Natural killer cell treated with Interleukin-12 subunit alpha and Interleukin-12 subunit beta and Interleukin-15 and Interleukin-18, amount 100 ng/mL, for 72 hours (primary cell): ENCODE data around the gene FNDC3B. TPM values are rescaled to one million over a fixed set of nuclear protein-coding genes. Genes with fewer than 3 reads are reported as not detected.

ENCODE experiments used
- ATAC-seq, 2 donors: fragments of 150-1000 bp; cut with Tn5 transposase in 1 of 2; sonication (Bioruptor Pico), chemical (Tn5 transposase) in 1 of 2; 2 replicates each; pipeline ENCODE4 v1.10.0; 2021
- DNase-seq: peaks from one replicate; pipeline ENCODE4 v3.0.0; 2022; ENCODE audit warnings: low spot score
- H3K27ac Mint-ChIP-seq, 2 donors: 1 replicate in 1 of 2; 2 replicates in 1 of 2; pipeline ENCODE4 v1.8.0; 2022; ENCODE audit warnings: mixed read lengths in 2 of 2, mild to moderate bottlenecking in 1 of 2, moderate library complexity in 1 of 2
- H3K27me3 Mint-ChIP-seq, 2 donors: 1 replicate in 1 of 2; 2 replicates in 1 of 2; pipeline ENCODE4 v1.8.0; 2022; ENCODE audit warnings: mixed read lengths in 2 of 2
- H3K36me3 Mint-ChIP-seq: one replicate; pipeline ENCODE4 v1.8.0; 2022; ENCODE audit warnings: mixed read lengths
- H3K4me1 Mint-ChIP-seq, 2 donors: 1 replicate in 1 of 2; 2 replicates in 1 of 2; pipeline ENCODE4 v1.8.0; 2022; ENCODE audit warnings: low read depth in 2 of 2, mixed read lengths in 2 of 2, mild to moderate bottlenecking in 1 of 2
- H3K4me3 Mint-ChIP-seq: one replicate; pipeline ENCODE4 v1.8.0; 2022; ENCODE audit warnings: mixed read lengths
- H3K9me3 Mint-ChIP-seq: 2 replicates; pipeline ENCODE4 v1.8.0; 2022; ENCODE audit warnings: mixed read lengths
- total RNA-seq, 2 donors: library from RNA; stranded (reverse); gene quantifications; one replicate each; pipeline ENCODE4 v1.2.3, GENCODE V29; 2022

The FNDC3B gene
- total RNA-seq, 2 donors from 2014 or later: 149 to 217 TPM

GRCh38 chr3:172293093-172293492 lies 253.7 kb downstream of the FNDC3B start:
- no peak for DNase-seq
- H3K27ac Mint-ChIP-seq: no peak overlapping the region
- no peak overlapping the region for H3K4me3 Mint-ChIP-seq
- peaks cover 35 to 53% of the 10 kb centered on the region in 2 donors for H3K4me1 Mint-ChIP-seq
- no peaks in the 10 kb centered on the region for H3K9me3 Mint-ChIP-seq
- H3K27me3 Mint-ChIP-seq: no peaks in the 10 kb centered on the region
- no peak for ATAC-seq
- peaks cover 31% of the 10 kb centered on the region for H3K36me3 Mint-ChIP-seq

- peaks cover 22 to 41% of the 10 kb centered on the region in 2 donors for H3K4me1 Mint-ChIP-seq
- no peak overlapping the region for H3K4me3 Mint-ChIP-seq
- no peaks in the 10 kb centered on the region for H3K9me3 Mint-ChIP-seq
- H3K27me3 Mint-ChIP-seq: no peaks in the 10 kb centered on the region
- DNase-seq (no peak), ATAC-seq (no peak)
- H3K27ac Mint-ChIP-seq: peak overlapping the region in 1 of 2 donors; percentile 22
- peaks cover 32% of the 10 kb centered on the region for H3K36me3 Mint-ChIP-seq
These were observed 254.9 kb downstream of the FNDC3B start for GRCh38 chr3:172294223-172294806.

- no peak for ATAC-seq
- no peak for DNase-seq
- Mint-ChIP-seq H3K9me3 (no peaks in the 10 kb centered on the region), H3K36me3 (peaks cover 30% of the 10 kb centered on the region), H3K4me3 (no peak overlapping the region), H3K4me1 (peaks cover 15 to 37% of the 10 kb centered on the region in 2 donors), H3K27ac (peak overlapping the region; percentile 3 to 52), H3K27me3 (no peaks in the 10 kb centered on the region)
These were observed 257.0 kb downstream of the FNDC3B start for GRCh38 chr3:172296248-172296974.

DNA sequence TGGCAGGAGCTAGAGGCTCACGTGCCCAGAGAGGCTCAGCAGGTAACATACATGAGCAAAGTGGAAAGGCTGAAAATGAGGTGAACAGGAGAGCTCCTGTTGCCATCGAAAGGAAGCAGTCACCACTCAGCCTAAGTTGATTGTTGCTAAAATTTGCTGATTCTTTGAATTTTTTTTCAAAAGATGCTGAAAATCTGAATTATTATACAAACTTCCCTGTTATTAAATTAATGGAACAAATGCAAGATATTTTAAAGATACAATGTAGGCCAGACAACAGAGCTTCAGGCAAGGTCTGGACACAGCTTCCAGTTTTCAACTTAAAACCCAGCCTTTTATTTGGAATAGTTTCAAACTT lies 257.6 kb downstream of the FNDC3B start:
- Mint-ChIP-seq H3K9me3 (no peaks in the 10 kb centered on the region), H3K4me3 (no peak overlapping the region), H3K27ac (peak overlapping the region in 1 of 2 donors; percentile 52), H3K36me3 (peaks cover 30% of the 10 kb centered on the region), H3K4me1 (peaks cover 15 to 34% of the 10 kb centered on the region in 2 donors), H3K27me3 (no peaks in the 10 kb centered on the region)
- ATAC-seq: no peak
- DNase-seq: no peak

DNA sequence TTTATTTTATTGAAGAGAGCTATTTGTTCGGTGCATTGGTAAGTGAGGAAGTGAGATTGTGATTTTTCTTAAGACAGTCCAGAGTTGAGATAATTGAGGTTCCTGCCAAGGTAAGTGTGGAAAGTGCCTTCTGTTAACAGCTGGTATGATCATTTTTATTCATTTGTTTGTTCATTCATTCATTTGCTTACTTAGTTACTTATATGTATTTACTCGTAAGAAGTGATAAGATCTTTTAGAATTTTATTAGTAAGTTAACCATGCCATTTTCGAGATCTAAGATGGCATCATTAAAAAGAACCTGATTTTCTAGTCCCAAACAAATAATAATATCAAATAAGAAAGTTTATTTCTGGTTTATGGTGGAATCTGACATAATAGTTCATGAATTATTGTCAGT lies 258.9 kb downstream of the FNDC3B start:
- Mint-ChIP-seq H3K27ac (no peak overlapping the region), H3K27me3 (no peaks in the 10 kb centered on the region), H3K36me3 (peaks cover 31% of the 10 kb centered on the region), H3K4me1 (peaks cover 11 to 29% of the 10 kb centered on the region in 2 donors), H3K9me3 (no peaks in the 10 kb centered on the region), H3K4me3 (no peak overlapping the region)
- no peak for DNase-seq
- no peak for ATAC-seq

DNA sequence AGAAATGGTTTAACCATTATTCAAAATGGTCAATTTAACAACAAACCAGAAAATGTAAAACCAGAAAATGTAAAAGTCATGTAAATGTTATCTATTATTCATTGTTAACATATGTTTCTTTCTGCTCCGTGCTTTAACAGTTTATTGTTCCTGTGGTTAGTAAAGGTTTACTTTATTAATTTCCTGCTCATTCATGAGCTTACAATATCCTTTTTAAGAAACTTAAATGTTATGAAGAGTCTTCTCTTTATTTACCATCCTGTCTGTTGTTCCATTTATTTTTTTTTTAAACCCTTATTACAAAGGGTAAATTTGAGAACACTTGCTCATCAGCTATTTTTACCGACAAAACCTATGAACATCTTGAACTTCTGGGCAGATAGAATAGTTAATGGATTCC lies 260.8 kb downstream of the FNDC3B start:
- DNase-seq (no peak), ATAC-seq (no peak)
- Mint-ChIP-seq H3K36me3 (peaks cover 28% of the 10 kb centered on the region), H3K9me3 (no peaks in the 10 kb centered on the region), H3K27ac (no peak overlapping the region), H3K4me1 (peaks cover 5 to 28% of the 10 kb centered on the region in 2 donors), H3K4me3 (no peak overlapping the region), H3K27me3 (no peaks in the 10 kb centered on the region)

DNA sequence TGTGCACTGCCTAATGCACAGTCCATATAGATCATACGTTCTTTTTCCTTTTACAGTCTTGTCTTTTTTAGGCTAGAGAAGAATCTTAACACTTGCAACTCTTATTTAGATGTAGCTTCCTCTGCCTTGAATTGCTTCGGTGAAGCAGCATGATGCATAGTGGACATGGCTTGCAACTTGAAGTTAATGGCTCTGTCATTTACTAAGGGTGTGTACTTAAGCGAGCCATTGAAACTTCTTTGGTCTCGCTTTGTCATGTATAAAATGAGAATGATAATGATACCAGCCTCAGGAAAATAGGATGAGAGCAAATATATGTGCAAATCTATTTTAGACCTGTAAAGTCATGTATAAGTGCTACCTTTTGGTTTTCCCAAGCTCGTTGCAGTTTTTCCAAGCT lies 261.5 kb downstream of the FNDC3B start:
- Mint-ChIP-seq H3K27me3 (no peaks in the 10 kb centered on the region), H3K36me3 (peaks cover 32% of the 10 kb centered on the region), H3K4me1 (peaks cover 5 to 31% of the 10 kb centered on the region in 2 donors), H3K27ac (no peak overlapping the region), H3K4me3 (no peak overlapping the region), H3K9me3 (no peaks in the 10 kb centered on the region)
- ATAC-seq (no peak), DNase-seq (no peak)

GRCh38 chr3:172302203-172302602 lies 262.8 kb downstream of the FNDC3B start:
- Mint-ChIP-seq H3K36me3 (peaks cover 24% of the 10 kb centered on the region), H3K9me3 (no peaks in the 10 kb centered on the region), H3K27ac (peak overlapping the region in 1 of 2 donors; percentile 12), H3K27me3 (no peaks in the 10 kb centered on the region), H3K4me3 (no peak overlapping the region), H3K4me1 (peaks cover 5 to 26% of the 10 kb centered on the region in 2 donors)
- no peak for DNase-seq
- no peak for ATAC-seq

DNA sequence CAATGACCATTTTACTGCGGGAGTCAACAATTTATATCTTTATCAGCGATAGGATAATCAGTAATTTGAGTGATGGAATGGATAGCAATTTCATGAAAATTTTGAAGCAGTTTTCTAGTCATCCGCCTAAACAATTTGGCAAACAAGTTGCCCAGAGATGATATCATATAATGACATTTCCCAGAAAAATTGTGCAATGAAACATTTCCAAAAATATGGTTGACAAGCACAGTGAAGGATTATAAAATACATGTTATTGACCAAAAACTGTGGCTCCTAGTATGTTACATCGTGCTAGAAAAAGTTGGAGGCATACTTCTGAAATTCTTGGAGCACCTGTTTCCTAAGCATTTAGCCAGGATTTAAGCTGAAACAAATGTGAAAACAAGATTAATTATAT lies 263.8 kb downstream of the FNDC3B start:
- Mint-ChIP-seq H3K27me3 (no peaks in the 10 kb centered on the region), H3K27ac (peak overlapping the region in 1 of 2 donors; percentile 12), H3K4me1 (peaks cover 5 to 26% of the 10 kb centered on the region in 2 donors), H3K36me3 (peaks cover 20% of the 10 kb centered on the region), H3K4me3 (no peak overlapping the region), H3K9me3 (no peaks in the 10 kb centered on the region)
- ATAC-seq (no peak), DNase-seq (no peak)

DNA sequence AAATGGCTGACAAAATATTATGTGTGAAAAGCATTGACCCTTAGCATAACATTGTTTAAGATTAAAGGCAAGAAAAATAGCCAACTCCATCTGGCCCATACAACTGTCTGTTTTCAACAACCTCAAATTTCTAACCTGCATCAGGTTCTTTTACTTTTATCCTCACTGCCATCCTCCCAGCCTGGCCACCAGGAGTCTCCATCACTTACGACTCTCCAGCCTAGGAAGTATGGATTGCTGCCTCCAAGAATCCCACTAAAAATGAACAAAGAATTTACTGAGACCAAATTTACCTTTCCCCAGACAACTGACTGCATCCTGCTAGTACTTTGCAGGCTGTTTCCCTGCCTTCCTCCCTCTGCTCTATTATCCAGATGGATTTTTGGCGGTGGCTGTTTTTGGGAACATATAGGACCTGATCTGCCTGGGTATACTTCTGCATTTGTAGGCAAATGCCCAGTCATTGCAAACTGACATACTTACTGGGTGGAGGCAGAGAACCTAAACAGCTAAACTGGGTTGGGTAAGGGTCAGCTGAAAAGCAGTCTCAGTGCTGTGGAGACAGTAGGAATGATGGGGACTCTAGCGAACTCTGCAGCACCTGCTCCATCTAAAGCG lies 264.7 kb downstream of the FNDC3B start:
- no peaks in the 10 kb centered on the region for H3K27me3 Mint-ChIP-seq
- no peak overlapping the region for H3K4me3 Mint-ChIP-seq
- ATAC-seq (no peak), DNase-seq (no peak)
- no peaks in the 10 kb centered on the region for H3K9me3 Mint-ChIP-seq
- peaks cover 5 to 26% of the 10 kb centered on the region in 2 donors for H3K4me1 Mint-ChIP-seq
- H3K36me3 Mint-ChIP-seq: peaks cover 20% of the 10 kb centered on the region
- no peak overlapping the region for H3K27ac Mint-ChIP-seq

DNA sequence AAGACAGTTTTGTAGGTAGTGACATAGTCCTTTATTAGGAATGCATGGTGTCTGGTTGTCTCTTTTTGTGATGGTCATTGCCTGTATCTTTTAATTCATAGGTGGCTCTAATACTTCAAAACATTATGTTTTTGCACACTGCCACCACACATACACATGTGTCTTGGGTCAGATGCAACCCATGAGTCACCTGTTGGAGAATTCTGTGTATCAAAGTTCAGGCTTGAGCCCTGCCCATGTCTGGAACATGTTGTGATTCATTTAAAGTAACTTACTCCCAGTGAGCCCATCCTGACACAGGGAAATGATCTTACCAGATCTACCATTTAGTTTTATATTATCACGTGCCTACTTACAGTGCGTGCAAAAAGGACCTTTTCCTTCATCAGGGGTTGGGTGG lies 266.2 kb downstream of the FNDC3B start:
- DNase-seq (no peak), ATAC-seq (no peak)
- H3K36me3 Mint-ChIP-seq: peaks cover 25% of the 10 kb centered on the region
- H3K27me3 Mint-ChIP-seq: no peaks in the 10 kb centered on the region
- H3K27ac Mint-ChIP-seq: peak overlapping the region in 1 of 2 donors; percentile 18
- peaks cover 5 to 24% of the 10 kb centered on the region in 2 donors for H3K4me1 Mint-ChIP-seq
- no peaks in the 10 kb centered on the region for H3K9me3 Mint-ChIP-seq
- no peak overlapping the region for H3K4me3 Mint-ChIP-seq

GRCh38 chr3:172305974-172306373 lies 266.6 kb downstream of the FNDC3B start:
- peaks cover 27% of the 10 kb centered on the region for H3K36me3 Mint-ChIP-seq
- no peak overlapping the region for H3K4me3 Mint-ChIP-seq
- no peaks in the 10 kb centered on the region for H3K27me3 Mint-ChIP-seq
- ATAC-seq (no peak), DNase-seq (no peak)
- peaks cover 5 to 20% of the 10 kb centered on the region in 2 donors for H3K4me1 Mint-ChIP-seq
- H3K27ac Mint-ChIP-seq: no peak overlapping the region
- no peaks in the 10 kb centered on the region for H3K9me3 Mint-ChIP-seq

GRCh38 chr3:172307141-172307560 lies 267.8 kb downstream of the FNDC3B start:
- Mint-ChIP-seq H3K36me3 (peaks cover 30% of the 10 kb centered on the region), H3K4me1 (peaks cover 5 to 18% of the 10 kb centered on the region in 2 donors), H3K4me3 (no peak overlapping the region), H3K27ac (peak overlapping the region in 1 of 2 donors; percentile 51), H3K9me3 (no peaks in the 10 kb centered on the region), H3K27me3 (no peaks in the 10 kb centered on the region)
- no peak for ATAC-seq
- no peak for DNase-seq

GRCh38 chr3:172309059-172309458 lies 269.7 kb downstream of the FNDC3B start:
- H3K4me1 Mint-ChIP-seq: peaks cover 0 to 20% of the 10 kb centered on the region in 2 donors
- H3K36me3 Mint-ChIP-seq: peaks cover 24% of the 10 kb centered on the region
- no peaks in the 10 kb centered on the region for H3K27me3 Mint-ChIP-seq
- H3K27ac Mint-ChIP-seq: no peak overlapping the region
- no peak overlapping the region for H3K4me3 Mint-ChIP-seq
- ATAC-seq: no peak
- no peak for DNase-seq
- no peaks in the 10 kb centered on the region for H3K9me3 Mint-ChIP-seq
